NCI-H2196 (cell line): ENCODE results near the gene TM4SF5.

ENCODE experiments used
- DNase-seq: peaks from one replicate; lab custom pipeline; 2025; ENCODE audit not compliant: unreplicated experiment; lab: John Stamatoyannopoulos, UW

Gene TM4SF5, protein sequence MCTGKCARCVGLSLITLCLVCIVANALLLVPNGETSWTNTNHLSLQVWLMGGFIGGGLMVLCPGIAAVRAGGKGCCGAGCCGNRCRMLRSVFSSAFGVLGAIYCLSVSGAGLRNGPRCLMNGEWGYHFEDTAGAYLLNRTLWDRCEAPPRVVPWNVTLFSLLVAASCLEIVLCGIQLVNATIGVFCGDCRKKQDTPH

GRCh38 chr17:4771519-4772234 lies at the start of gene TM4SF5:
TSS of gene TM4SF5 (plus strand) at chr17:4771886. CDS start at chr17:4771923, 37 bp downstream.
- no peak for DNase-seq

GRCh38 chr17:4722678-4723240 lies 48.9 kb upstream of the TM4SF5 start:
- no peak for DNase-seq

- no peak for DNase-seq
Observed at GRCh38 chr17:4724650-4725049, 47.0 kb upstream of the TM4SF5 start.

DNA sequence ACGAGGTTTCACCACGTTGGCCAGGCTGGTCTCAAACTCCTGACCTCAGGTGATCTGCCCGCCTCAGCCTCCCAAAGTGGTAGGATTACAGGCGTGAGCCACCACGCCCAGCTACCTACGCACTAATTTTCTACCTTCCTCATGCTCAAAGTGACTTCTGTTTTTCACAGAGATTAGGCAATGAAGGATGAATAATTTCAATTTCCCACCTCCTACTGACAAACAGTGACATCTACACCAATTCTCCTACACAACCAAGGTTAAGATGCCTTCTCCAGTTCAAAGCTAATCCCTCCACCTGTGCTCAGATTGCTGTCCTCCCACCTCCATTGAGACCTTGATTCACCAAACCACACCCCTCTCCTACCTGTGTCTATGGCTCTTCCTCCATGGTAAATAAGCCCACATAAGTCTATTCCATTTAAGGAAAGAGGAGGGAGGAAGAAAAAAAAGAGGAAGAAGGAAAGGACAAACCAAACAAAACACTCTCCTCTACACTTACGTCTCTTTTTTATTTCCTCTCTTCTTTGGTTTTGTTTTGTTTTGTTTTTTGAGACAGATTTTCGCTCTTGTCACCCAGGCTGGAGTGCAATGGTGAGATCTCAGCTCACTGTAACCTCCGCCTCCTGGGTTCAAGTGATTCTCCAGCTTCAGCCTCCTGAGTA lies 45.9 kb upstream of the TM4SF5 start:
- DNase-seq = no peak

- no peak for DNase-seq
Observed at GRCh38 chr17:4728124-4728523, 43.6 kb upstream of the TM4SF5 start.

- no peak for DNase-seq
Observed at GRCh38 chr17:4733073-4733531, 38.6 kb upstream of the TM4SF5 start.

- no peak for DNase-seq
Observed at GRCh38 chr17:4734857-4735475, 36.7 kb upstream of the TM4SF5 start.

DNA sequence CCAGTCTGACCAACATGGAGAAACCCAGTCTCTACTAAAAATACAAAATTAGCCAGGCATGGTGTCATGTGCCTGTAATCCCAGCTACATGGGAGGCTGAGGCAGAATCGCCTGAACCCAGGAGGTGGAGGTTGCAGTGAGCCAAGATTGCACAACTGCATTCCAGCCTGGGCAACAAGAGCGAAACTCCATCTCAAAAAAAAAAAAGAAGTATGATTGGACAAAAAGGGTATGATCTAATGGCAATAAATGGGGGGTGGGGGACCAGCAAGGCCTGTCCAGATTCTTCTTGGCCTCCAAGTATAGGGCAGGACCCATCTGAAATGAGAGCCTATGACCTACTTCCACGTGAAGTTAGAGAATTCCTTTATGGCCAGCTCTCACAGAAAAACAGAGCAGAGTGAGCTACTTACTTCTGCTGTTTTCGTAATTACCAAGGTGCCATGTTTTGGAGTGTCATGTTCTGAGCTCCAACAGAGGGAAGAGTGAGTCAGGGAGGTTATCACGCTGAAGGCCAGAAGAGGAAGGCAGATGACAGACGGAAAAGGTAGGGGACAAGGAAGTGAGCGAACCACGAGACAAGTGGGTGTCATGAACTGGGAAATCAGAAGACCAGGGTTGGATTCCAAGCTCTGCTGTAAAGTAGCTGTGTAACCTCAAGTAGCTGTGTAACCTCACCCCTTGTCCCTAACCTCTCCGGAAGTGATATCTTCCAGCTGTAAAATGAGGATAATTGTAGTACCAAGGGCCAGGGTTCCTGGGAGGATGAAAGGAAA lies 35.6 kb upstream of the TM4SF5 start:
- DNase-seq = no peak

GRCh38 chr17:4738136-4739121 lies 33.3 kb upstream of the TM4SF5 start:
- DNase-seq = no peak

- DNase-seq = peak; percentile 19
Observed at GRCh38 chr17:4739122-4740024, 32.3 kb upstream of the TM4SF5 start, which contains the start of the genes CXCL16 and ZMYND15. TSS of gene CXCL16 (minus strand) at chr17:4739928. CDS start at chr17:4739339, 589 bp downstream. TSS of gene ZMYND15 (plus strand) at chr17:4739833. CDS start at chr17:4740549, 716 bp downstream.

- no peak for DNase-seq
Observed at GRCh38 chr17:4740025-4740351, 31.7 kb upstream of the TM4SF5 start.

GRCh38 chr17:4740584-4740983 lies 31.1 kb upstream of the TM4SF5 start:
- DNase-seq = no peak

DNA sequence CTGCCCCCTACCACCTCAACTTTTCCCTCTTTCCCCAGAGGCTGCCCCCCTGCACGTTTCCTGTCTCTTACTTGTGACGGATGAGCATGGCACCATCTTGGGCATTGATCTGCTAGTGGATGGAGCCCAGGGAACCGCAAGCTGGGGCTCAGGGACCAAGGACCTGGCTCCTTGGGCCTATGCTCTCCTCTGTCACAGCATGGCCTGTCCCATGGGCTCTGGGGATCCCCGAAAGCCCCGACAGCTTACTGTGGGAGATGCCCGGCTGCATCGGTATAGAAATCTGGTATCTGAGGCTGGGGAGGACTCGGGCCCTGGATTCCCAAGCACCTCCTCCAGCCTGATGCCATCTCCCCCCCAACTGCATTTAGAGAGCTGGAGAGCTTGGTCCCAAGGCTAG lies 30.1 kb upstream of the TM4SF5 start:
- DNase-seq = no peak

DNA sequence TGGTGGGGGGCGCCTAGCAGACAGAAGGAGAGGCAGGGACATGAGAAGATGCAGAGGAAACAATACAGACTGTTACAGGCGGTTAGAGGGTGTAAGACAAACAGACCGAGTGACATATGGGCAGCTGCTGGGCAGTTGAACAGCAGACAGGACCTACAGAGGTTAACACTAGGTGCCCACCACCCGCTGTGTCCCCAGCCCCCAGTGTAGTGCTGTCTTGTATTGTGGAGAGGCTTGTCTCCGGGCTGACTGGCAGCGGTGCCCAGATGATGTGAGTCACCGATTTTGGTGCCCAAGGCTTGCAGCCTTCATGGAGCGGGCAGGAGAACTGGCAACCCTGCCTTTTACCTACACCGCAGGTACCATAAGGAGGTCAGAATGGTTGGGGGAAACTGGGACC lies 29.6 kb upstream of the TM4SF5 start:
- no peak for DNase-seq

DNA sequence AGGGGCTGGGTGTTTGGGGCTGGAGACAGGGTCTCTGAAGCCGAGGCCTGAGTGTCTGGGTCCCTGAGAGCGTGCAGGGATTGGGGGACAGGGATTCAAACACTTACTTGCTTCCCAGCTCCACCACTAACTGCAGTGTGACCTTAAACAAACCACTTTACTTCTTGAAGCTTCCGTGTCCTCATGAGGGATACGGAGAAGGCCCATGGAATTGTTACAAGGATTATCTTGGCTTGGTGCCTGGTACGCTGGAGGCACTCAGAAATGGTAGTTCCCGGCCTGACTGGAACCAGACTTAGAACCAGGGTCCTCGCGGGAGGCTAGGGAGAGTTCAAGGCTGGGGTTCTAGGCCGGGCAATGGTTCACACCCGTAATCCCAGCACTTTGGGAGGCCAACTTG lies 29.1 kb upstream of the TM4SF5 start:
- no peak for DNase-seq

- no peak for DNase-seq
Observed at GRCh38 chr17:4743216-4743615, 28.5 kb upstream of the TM4SF5 start.

DNA sequence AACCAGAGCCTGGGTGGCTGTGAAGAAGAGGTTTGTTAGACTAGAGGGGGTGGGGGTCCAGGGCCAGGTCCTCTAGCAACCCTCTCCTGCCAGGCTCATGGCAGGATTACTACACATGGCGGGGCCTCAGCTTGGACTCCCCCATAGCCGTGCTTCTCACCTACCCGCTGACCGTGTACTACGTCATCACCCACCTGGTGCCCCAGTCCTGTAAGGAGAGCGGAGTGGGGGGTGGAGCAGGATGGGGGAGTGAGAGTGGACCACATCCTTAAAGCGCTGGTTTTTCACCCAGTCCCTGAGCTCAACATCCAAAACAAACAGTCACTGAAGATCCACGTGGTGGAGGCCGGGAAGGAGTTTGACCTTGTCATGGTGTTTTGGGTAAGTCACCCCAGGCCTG lies 27.8 kb upstream of the TM4SF5 start:
- DNase-seq = no peak
